ENCODE results near the gene CALHM5.
"Not testable (repeated sequence)": the region's sequence is repeated elsewhere in the genome, so short reads cannot be mapped to it uniquely, and the experiment has no call there.

- TF ChIP-seq, protein P1, sequence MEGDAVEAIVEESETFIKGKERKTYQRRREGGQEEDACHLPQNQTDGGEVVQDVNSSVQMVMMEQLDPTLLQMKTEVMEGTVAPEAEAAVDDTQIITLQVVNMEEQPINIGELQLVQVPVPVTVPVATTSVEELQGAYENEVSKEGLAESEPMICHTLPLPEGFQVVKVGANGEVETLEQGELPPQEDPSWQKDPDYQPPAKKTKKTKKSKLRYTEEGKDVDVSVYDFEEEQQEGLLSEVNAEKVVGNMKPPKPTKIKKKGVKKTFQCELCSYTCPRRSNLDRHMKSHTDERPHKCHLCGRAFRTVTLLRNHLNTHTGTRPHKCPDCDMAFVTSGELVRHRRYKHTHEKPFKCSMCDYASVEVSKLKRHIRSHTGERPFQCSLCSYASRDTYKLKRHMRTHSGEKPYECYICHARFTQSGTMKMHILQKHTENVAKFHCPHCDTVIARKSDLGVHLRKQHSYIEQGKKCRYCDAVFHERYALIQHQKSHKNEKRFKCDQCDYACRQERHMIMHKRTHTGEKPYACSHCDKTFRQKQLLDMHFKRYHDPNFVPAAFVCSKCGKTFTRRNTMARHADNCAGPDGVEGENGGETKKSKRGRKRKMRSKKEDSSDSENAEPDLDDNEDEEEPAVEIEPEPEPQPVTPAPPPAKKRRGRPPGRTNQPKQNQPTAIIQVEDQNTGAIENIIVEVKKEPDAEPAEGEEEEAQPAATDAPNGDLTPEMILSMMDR (IDR thresholded peaks at IDR 0.05), result not testable (repeated sequence)
- not testable (repeated sequence) for TF ChIP-seq POLR2A (IDR thresholded peaks at IDR 0.05)
Measured at GRCh38 chr6:116495161-116495560, 16.3 kb upstream of the CALHM5 start.
